ENCODE measurements around the gene SLA2. TPM values are rescaled to one million over a fixed set of nuclear protein-coding genes. Genes with fewer than 3 reads are reported as not detected.
"Not testable (repeated sequence)": the region's sequence is repeated elsewhere in the genome, so short reads cannot be mapped to it uniquely, and the experiment has no call there.

The SLA2 gene
- polyA plus RNA-seq, 4 donors = 0.32 to 0.54 (median 0.44) TPM

DNA sequence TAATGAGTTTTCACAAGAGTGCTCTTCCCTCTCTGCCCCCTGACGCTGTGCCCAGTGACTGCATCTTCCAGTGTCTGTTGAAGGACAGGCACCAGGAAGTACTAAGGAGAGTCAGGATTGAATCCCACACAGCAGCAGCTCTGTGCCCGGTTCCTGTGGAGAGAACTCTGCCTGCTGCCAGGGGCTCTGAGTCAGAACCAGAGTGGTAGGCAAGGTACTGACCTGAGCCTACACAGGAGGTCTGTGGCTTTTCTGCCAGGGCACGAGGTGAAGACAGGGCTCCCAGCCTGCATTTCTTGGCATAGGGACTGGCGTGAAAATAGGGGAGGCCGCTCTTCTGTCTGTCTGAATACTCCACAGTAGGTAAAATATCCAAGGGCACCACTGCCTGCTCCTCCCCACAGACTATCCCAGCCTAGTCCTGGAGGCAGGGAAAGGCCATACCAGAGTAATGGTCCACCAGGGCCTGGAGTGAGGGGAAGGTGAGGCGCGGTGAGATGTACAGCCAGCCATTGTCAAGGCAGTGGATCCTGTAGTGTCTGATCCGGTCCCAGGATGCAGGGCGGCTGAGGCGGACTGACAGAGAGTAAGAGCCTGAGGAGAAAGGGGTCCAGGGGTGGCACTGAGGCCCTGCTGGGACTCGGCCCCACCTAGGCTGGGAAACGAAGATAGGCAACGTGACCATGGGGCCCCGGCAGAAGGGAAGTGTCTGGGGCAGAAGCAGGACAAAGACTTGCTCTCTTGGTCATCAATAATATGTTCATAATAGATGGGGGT, 31.0 kb downstream of the SLA2 start:
- no peak for DNase-seq (ENCODE audit: low read depth in 4 of 4, low spot score in 3 of 4)

DNA sequence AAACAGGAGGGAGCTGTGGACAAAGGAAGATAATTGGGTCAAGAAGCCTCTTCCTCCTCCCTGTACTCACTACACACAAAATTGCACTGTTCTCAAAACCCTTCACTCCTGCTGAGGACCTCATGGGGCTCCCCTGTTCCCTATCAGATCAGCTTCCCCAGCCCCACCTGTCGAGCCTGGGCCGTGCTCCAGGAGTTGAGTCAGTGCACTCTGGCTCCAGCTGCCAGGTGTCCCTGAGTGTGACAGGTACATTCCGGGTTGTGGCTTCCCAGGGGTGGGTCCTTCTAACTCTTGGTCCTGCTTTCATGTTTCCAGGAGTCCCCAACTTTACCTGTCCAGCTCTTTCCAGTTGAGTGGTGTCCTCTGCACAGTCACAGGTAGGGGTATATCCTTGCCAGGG, 32.0 kb downstream of the SLA2 start:
- DNase-seq (ENCODE audit: low read depth in 4 of 4, low spot score in 3 of 4) = no peak

- DNase-seq (ENCODE audit: low read depth in 4 of 4, low spot score in 3 of 4) = no peak
Observed at GRCh38 chr20:36611625-36612024, 34.4 kb downstream of the SLA2 start.

DNA sequence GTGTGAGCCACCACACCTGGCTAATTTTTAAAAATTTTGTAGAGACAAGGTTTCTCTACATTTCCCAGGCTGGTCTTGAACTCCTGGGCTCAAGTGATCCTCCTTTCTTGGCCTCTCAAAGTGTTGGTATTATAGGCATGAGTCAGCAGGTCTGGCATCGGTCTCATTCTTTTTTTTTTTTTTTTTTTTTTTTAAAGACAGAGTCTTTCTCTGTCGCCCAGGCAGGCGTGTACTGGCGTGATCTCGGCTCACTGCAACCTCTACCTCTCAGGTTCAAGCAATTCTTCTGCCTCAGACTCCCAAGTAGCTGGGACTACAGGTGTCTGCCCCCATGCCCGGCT, 37.6 kb downstream of the SLA2 start:
- not testable (repeated sequence) for DNase-seq (ENCODE audit: low read depth in 4 of 4, low spot score in 3 of 4)

GRCh38 chr20:36607586-36608387, 38.2 kb downstream of the SLA2 start:
- no peak for DNase-seq (ENCODE audit: low read depth in 4 of 4, low spot score in 3 of 4)

DNA sequence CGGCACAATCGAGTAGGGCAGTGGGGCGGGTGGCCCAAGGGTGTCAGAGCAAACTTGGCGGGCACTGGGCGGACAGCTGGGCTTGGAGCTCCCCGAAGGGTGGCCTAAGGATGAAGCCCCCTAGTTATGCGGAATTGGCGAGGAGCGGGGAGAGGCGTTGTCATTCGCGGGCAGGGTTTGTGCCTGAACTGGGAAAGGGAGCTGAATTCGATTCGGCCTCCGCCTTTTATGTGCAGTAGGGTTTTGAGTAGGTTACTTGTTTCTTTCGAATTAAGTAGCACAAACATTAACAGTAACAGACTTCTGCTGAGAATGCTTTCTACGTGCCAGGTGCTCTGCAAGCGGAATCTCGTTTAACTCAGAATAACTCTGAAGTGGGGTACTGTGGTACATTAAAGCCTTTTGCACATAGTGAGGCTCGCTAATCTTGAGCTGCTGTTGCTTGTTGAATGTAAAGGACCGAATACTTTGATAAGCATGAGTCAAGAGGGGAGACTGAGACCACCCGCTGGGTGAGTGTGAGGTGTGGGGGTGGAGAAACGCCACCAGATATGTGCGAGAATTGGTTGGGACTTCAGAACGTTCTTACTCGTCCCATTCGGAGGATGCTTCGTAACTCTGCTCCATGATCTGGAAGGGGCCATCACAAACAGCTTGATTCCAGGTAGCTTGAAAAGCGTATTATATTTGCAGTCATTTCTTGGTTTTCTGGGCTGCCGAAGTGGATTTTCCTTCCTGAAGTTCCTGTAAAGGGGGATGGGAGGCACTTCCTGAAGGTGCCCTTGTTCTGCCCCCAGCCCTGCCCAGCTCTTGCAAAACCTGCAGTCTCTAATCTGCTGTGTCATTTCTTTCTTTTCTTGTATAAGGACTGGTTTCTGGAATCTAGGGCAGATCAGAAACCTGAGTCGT, 39.6 kb downstream of the SLA2 start:
- no peak for DNase-seq (ENCODE audit: low read depth in 4 of 4, low spot score in 3 of 4)

DNA sequence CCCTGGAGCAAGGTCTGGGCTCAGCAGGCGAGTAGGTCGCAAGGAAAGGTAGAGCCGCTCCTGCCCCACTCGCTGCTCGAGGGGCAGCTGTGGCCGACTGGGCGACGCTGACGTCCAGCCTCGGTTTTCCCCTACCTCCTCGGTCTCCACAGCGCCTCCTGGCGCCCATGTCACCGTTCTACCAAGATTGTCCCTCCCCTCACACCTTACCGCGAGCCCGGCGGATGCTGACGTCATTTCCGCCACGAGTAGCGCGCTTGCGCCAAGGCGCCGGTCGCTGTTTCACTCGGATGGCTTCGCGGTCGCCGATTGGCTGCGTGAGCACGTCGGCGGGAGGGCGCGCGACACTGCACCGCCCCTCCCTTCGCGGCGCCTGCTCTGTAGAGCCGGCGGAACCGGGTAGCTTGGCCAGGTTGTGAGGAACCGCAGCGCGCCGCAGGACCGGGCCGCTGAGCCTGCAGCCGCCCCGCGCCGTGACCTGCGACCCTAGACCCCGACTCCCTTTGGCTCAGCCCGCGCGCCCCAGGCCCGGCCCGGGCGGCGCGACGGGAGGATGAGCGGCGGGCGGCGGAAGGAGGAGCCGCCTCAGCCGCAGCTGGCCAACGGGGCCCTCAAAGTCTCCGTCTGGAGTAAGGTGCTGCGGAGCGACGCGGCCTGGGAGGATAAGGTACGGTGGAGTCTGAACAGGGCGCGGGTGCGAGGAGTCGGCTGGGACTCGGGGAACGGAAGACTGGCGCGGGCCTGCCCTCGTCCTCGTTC, 40.4 kb downstream of the SLA2 start, which contains the start of gene RAB5IF:
TSS of gene RAB5IF (plus strand) at position 381 of the 759 bp plus-strand sequence. CDS start at position 554, 173 bp downstream.
- DNase-seq (ENCODE audit: low read depth in 4 of 4, low spot score in 3 of 4) = peak; percentile 99 to 100 (median 100)

- DNase-seq (ENCODE audit: low read depth in 4 of 4, low spot score in 3 of 4) = no peak
Observed at GRCh38 chr20:36604952-36605398, 41.0 kb downstream of the SLA2 start.

- DNase-seq (ENCODE audit: low read depth in 4 of 4, low spot score in 3 of 4) = no peak
Observed at GRCh38 chr20:36601540-36601939, 44.5 kb downstream of the SLA2 start.

DNA sequence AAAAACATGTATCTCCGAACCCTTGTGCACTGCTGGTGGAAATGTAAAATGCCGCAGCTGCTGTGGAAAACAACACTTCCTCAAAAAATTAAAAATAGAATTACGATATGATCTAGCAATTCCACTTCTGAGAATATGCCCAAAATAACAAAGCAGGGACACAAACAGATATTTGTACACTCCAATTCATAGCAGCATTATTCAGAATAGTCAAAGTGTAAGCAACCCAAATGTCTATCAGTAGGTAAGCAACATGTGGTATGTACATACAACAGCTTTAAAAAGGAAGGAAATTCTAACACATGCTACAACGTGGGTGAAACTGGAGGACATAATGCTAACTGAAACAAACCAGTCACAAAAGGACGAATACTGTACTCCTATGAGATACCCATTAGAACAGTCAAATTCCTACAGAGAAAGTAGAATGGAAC, 46.1 kb downstream of the SLA2 start:
- no peak for DNase-seq (ENCODE audit: low read depth in 4 of 4, low spot score in 3 of 4)

- DNase-seq (ENCODE audit: low read depth in 4 of 4, low spot score in 3 of 4) = no peak
Observed at GRCh38 chr20:36593347-36593929, 52.6 kb downstream of the SLA2 start.

GRCh38 chr20:36591854-36592641, 53.9 kb downstream of the SLA2 start:
- DNase-seq (ENCODE audit: low read depth in 4 of 4, low spot score in 3 of 4) = no peak

DNA sequence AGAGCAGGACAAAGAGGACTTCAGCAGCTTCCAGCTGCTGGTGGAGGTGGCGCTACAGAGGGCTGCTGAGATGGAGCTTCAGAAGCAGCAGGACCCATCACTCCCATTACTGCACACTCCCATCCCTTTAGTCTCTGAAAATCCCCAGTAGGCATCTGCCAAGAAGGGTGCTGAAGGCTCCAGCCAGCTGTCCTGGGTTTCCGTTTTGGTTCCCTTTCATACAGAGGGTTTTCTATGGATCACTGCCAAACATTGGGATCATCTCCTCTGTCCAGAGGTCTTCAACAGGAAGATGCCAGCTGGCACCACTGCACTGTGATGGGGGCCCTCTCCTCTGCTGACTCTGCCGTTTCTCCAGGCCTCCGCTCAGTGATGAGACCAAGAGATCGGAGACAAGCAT, 54.7 kb downstream of the SLA2 start:
- no peak for DNase-seq (ENCODE audit: low read depth in 4 of 4, low spot score in 3 of 4)

GRCh38 chr20:36587388-36588070, 58.5 kb downstream of the SLA2 start:
- DNase-seq (ENCODE audit: low read depth in 4 of 4, low spot score in 3 of 4) = no peak

GRCh38 chr20:36585410-36586125, 60.4 kb downstream of the SLA2 start:
- no peak for DNase-seq (ENCODE audit: low read depth in 4 of 4, low spot score in 3 of 4)

GRCh38 chr20:36584018-36584481, 61.9 kb downstream of the SLA2 start:
- no peak for DNase-seq (ENCODE audit: low read depth in 4 of 4, low spot score in 3 of 4)

GRCh38 chr20:36582821-36583220, 63.2 kb downstream of the SLA2 start:
- DNase-seq (ENCODE audit: low read depth in 4 of 4, low spot score in 3 of 4) = no peak
